HTERT RPE-1 (cell line): Measurements from ENCODE around the gene TRMT1.

Experiments
- in situ Hi-C: fragments of 300-500 bp; cut with MboI; formaldehyde crosslinking; loops from 4 replicates; pipeline ENCODE4 v1.14.3; 2020; ENCODE audit warnings: low sequenced_read_pairs

The TRMT1 gene

DNA sequence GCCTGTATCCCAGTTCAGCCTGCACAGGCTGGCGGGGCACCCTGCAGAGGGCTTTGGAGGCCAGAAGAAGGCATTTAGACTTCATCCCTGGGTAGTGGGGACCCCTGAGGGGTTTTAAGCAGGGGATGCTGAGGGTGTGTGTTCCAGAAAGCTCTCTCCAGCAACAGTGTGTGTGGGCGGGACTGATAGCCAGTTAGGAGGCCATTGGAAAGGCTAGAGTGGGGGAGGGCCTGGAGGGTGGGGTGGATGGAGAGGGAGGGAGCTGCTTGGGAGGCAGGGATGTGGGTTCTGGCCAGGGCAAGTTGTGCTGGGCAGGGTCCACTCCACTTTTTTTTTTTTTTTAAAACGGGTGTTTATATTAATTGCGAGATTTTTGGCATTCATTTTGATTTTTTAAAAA is 42.2 kb downstream of the TRMT1 start:
- in situ Hi-C loops = no loop called here

DNA sequence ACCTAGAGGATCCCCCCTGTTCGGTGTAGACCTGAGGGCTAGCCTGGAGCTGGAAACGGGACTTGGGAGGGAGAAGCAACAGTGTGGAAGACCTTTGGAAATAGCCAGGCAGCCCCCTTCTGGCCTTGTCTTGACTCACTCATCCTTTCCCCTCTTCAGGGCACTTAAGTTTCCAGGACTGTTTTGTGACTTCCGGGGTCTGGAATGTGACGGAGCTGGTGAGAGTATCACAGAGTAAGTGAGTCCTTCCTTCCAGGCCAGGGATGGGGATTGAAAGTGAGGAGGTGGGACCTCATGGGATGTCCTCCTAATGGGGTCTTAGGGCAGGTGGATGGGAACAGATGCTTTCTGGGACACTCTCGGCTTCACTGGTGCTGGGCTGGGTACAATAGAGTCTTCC is 43.3 kb downstream of the TRMT1 start:
- in situ Hi-C loops = no loop called here

DNA sequence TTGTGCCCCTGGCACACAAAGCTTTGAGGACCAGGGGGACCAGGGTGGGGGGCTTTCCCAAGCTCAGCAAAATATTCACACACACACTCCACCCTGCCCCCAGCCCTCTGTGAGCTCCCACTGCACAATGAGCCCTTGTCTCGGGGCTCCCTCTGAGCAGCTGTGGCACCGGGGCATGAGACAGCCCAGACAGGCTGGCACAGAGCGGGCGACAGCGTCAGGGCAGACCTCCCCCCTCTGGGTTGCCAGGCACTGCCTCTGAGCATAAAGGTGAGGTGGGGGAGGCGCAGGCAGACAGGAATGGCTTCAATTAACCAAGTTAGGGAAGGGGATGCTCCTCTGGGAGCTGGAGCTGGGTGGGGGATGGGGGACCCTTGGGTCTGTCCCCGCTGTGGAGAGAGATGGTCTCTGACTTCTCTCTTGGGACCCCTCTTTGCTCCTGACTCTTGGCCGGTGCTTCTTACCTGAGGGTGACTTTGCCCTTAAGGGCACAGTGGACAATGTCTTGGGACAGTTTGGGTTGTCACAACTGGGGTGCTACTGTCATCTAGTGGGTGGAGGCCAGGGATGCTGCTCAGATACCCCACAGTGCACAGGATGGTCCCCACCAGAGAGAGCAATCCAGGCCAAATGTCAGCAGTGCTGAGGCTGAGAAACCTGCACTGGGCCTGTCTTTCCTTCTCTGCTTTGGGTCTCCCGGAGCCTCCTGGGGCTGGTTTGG is 44.2 kb downstream of the TRMT1 start:
- in situ Hi-C loops = no loop called here

DNA sequence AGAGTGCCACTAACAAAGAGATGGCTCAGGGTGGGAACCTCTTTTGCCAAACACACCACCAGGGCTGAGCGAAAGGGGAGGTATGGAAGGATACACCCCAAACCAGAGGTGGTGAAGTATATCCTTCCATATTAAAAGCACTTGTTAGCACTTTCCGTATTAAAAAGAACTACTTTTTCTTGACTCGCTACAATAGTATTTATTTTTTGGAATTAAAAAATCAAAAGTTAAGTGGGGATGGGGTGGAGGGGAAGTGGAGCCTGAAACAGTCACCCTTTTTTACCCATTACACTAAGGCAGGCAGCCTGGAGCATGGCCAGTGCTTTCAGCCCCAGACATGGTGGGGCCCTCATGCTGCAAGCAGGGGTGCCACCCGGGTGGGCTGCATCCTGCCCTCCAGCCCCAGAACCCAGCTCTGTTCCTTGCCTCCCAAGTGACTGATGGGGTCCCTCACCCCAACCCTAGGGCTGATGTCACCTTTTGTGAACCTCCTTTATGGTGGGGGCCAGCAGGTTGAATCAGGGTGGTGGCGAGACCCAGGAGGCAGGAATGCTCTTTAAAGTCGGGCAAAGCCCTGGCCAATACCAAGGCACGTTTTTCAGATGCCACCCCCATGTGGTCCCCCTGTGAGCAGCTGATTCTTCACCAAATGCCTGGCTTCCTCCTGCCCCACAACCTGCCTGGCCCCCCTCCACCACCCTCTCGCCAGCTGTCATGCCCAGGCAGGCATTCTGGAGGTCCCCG is 44.9 kb downstream of the TRMT1 start:
- in situ Hi-C loops = no loop called here

DNA sequence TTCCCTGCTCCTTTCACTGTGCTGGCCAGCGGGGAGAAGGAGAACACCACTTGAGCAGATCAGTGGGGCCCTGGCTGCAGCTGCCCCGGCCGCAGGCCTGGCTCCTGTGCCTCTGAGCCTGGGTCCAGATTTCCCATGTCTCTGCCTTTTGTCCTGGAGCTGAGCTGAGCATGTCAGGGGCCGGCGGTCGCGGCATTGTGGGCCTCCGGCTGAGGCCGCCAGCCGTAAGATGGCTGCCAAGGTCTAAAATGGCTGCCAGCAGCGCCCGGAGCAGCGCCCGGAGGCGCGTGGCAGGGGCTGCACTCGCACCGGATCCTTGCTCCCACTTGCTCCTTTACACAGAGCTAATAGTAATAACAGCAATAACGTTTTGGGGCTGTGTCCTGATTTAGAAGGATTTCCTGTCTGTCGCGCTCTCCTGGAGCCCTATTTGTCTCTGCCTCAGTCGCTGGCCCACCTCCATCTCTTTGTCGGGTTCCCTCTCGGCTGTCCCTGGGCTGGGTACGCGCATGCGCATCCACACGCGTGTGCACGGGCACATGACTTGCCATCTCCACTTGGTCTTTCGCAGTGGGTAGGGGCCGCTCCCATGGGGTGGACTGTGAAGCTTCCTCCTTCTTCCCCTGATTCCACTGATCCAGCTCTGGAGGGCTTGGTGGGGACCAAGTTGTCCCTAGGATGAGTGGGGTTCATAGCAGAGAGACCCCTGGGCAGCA is 46.0 kb downstream of the TRMT1 start:
- in situ Hi-C loops = no loop called here

DNA sequence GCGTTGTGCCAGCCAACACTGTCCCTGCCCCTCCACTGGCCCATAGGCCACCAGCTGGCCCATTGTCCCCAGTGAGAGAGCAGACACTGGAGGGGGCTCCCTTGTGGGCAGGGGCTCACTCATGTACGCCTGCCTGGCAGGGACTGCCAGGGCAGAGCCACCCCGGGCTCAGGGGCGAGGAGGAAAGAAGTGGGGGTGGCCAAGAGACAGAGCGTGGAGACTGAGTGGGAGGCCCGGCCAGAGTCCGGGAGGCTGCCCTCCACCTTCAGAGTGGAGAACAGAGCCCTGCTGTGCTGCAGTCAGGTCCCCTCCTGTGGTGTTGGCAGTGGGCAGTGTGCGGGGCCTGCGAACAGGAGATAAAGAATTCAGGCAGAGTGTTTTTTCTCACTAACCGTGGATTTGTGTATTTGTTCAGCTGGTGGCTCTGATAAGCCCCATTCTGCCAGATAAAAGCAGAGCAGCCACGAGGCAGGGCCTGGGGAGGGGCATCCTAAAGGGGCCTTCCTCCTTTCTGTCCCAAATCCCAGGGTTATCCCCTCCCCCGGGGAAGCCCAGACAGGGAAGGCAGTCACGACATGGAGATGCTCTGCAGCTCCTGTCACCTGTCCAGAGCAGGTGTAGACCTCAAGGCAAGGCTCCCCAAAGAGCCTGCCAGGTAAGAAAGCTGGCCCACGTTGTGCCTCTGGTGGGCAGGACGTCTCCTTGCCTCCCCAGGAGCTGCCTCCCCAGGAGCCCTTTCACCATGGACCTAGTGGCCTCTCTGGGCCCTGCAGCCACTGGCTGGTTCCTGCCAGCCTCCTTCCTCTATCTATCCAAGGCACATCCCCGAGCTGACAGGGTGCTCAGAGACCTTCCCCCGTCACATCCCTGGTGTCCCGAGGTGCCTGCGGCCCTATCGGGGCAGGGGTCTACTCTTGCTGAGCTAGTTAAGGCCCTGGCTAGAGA is 46.9 kb downstream of the TRMT1 start:
- in situ Hi-C loops = no loop called here

DNA sequence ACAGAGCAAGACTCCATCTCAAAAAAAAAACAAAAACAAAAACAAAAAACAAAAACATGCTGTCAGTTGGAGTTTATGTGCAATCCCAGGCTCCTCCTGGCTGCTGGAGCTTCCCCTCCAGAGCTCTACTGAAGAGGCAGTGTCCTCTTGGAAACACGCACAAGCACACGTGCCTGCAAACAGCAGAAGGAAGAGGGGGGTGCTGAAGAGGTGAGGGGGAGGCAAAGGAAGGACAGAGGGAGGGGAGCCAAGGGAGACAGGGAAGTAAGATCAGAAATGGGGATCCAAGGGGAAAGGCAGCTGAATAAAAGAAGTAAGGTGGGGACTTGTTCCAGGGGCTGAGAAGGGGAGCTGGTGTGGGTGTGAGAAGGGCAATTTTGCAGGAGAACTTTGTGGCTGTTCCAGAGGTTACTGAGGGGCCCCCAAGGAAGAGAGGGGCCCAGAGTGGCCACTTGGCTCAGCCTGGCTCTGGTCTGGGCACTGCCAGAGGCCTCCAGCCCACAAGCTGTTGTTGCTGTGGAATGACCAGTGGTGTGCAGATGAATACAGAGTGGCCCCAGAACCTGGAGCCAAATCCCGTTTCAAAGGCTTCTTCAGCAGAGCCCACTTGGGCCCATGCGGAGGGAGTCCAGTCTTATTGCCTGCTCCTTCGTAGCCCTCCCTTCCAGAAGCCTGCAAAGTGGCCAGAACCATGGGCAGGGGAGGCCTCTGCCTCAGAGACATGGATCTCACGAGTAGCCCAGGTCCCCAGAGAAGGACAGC is 48.3 kb downstream of the TRMT1 start:
- in situ Hi-C loops = no loop called here

DNA sequence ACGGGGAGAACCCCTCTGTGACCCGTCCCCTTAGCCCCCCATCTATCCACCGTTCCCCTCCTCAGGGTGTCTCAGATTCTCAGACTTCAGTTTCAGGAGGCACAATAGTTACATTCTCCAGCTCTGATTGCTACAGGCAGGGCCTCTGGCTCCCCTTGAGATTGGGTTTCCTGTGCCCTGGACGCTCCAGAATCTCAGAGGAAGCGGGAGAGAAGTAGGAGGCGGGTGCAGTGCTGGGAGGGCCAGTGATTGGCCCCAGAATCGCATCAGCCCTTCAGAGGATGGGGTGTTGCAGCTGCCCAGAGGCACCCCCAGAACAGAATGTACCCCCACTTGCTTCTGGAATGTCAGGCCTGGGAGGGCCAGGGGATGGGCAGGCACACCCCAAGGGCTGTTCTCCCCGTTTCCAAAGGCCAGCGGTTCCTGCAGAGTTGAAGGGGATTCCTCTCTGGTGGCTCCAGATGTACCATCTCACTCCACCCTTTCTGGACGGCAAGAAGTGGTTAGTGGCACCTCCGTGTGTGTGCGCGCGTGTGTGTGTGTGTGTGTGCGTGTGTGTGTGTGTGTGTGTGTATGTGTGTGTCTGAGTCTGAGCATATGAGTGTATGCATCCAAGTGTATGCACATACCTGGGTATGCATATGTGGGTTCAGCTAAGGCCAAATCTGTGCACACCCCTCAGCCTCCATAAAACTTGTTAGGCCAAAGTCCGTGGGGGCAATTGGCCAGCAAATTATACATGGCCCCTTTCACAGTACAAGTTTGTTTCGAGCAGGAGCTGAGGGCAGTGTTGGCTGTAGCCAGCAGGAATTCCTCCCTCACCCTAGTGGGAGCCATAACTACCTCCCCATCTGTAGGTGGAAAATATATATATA is 49.4 kb downstream of the TRMT1 start:
- in situ Hi-C loops = no loop called here

DNA sequence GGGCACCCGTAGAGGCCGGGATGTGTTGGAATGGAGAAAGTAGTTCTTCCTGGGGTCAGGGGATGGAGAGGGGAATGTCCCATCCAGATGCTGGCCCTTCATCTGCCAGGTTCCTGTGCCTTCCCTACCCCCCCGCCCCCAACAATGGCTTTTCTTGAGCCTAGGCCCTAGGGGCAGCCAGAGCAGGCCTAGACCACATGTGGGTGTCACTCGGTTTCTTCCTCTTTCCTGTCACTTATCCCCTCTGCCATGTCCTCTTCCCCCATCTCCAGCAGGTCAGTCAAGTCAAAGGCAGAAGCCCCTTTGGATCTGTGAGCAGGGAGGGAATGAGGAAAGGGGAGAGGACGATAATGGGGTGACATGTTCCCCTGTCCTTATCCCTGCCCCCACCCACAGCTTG is 50.3 kb downstream of the TRMT1 start:
- in situ Hi-C loops = no loop called here

DNA sequence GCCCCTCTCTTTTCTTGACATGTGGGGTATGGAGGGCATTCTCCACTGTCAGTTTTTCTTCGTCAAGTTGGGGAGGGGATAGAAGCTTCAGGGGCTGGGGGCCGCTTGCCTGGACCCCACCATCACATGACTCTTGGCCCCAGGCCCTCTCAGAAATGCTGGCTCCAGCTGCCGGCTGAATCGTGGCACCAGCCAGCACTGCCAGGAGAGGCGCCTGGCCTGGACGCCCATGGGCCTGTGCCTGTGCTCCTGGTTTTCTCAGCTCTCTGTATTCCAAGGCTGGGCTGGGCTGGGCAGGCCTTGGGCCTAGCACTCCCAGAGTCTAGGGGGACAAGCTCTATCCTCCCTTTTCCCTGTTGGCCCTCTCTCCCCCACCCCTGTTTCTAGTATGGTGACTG is 52.4 kb downstream of the TRMT1 start:
- in situ Hi-C loops = no loop called here

DNA sequence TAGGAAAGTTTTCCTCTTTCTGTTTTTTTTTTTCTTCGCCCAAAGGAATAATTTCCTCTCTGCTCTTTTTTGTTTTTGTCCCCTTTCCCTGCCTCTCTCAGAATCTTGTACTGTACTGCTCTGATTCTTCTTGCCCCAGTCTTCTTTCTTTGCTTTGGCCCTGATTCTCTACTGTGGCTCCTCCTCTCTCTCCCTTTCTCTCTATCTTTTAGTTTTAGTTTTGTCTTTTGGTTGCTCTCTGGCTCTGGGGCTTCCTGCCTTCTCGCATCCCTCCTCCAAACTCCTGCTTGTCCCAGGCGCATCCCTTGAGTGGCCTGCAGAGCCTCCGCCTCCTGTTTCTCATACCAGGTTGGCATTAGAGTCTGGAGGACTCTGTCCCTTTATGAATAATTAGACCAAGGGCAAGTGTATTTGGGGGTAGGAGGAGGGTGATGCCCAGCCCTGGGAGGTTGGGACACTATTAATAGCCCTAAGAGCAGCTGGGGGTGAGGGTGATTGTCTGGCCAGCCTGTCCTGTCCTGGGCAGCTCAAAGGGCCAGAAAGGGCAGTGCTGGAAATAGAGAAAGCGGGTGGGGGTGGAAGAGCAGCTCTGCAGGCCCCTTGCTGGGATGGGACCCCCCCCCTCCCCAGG is 53.0 kb downstream of the TRMT1 start:
- in situ Hi-C loops = no loop called here

DNA sequence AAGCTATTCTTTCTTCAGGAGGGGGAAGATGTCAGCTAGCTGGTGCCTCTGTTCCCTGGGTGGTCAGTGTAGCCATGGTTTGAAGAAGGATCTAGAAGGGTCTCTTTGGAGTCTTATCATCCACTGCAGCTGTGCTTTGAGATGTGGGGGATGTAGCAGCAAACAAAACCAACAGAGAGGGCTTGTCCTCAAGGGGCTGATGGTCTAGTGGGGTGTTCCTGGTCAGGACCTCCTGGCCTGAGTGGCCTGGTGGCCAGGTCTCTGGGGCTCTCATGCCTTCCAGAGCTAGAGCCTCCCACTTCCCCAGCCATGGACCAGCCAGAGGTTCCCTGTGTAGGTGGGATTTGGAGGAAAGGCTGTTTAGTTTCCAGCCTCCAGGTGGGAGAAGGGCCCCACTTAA is 54.2 kb downstream of the TRMT1 start:
- in situ Hi-C loops = no loop called here

DNA sequence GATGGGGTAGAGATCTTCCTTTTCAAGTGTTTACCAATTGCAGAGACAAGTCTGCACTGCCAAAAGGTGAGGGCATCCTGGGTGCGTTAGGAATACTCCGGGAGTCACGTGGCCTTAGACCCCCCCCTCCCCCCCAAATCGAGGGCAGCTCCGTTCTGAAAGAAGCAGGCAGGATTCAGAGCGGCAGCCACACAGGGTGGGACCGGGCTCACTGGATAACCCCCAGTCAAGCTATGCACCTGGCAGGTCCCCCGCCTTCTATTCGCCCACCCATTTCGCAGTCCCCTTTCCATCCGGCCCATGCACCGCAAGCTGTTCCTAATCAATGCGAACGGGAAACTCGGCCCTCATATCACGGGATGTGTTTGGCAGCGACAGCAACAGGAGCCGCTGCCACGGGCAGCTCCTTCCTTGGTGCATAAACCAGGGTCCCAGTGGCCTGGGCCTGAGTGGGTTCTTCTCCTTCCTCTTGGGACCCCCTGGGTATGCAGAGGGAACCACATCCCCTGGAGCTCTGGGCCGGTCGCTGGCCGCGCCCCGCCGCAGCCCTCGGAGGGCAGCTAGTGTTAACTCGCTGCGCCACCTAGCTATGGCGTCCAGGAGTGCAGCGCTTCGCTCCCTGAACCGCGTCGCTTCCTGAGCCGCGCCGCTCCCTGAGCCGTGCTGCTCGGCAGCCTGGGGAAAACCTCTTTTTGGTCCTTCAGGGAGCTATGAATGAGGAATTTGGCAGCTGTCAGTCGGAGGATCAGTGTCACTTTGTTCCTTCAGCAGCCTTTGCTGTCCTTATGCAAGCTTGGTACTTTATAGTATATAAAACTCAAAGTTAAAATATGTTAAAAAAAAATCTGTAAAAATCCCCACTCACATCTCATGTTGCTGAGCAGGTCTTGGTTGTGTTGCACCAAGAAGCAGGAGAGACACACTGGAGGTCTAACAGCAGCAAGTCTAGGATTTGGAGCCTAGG is 55.3 kb downstream of the TRMT1 start:
- in situ Hi-C loops = no loop called here

DNA sequence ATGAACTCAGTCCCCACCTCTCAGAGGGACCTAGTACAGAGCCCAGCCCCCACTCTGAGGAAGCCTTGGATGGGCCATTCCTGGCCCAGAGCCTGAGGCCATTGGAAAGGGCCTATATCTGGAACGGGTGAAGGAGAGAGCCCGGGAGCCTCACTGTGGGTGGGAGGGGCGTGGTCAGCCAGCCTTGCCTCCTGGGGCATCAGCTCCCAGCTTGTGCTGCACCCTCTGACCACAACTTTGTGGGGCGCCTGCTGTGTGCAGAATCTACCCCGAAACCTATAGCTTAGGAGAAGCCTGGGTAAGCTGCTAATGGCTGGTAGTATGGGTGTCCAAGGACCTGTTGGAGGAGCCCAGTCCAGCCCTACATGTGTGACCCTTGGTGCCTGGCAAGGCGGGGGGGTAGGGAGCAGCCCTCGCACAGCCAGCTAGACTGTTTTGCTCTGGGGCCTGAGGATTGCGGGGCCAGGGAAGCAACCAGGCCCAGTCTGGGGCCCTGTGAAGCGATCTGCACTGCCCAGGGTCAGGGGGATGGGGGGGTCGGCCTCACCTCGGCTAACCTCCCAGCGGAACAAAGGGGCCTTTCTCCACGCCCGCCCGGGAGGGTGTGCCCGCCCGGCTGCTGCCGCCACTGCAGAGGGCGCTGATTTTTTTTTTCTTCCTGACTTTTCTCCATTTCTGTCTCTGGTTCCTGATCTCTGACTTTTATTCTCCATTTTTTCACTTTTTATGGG is 56.1 kb downstream of the TRMT1 start:
- in situ Hi-C loops = no loop called here

DNA sequence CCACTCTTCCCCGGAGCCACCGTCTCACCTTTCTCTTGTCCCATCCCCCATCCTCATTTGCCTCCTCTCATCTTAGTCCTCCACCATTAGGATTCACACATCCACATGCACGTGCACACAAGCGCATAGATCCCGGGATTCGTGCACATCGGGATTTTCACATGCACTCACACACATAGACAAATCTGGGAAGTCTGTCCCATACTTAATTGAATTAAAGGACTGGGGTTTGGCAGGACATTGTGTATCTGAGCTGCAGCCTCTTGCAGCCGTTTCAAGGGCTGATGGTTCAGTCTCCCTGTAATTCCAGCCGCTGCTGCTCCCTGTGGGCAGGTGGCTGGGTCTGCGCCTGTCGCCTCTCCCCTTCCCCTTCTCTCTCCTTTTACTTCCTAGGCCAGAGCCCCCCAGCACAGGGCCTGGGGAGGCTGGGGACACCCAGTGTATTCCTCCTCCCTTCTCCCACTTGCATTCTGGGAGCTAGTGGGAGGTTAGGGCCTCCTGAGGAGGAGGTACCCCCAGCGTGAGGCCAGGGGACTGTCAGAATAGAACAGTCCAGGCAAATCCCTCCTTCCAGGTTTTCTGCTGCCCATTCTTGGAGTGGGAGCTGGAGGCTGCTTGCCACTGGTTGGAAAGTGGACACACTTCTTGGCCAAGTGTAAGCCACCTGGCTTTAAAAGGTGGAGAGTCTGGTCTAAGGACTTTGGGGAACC is 57.4 kb downstream of the TRMT1 start:
- in situ Hi-C loops = no loop called here

DNA sequence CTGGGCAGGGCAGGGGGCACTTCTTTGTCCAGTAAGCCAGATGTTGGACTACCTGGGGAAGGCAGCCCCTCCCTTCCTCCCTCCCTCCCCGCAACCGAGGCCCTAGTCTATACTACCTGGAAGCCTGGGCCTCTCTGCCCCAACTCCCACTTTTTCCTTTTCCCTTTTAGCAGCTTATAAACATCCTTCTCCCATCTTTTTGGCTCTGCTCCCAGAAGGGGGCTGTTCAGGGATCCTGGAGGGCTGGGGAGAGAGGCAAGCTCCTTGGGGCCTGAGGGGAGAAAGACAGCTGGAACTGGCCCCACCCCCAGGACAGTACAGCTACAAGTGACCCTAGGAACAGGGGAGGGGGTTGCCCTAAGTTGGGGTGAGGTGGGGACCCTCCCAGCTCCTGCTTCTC is 58.8 kb downstream of the TRMT1 start:
- in situ Hi-C loops = no loop called here
